ENCODE data around the gene SREBF1.

The SREBF1 gene

GRCh38 chr17:17787568-17787967 is 49.2 kb downstream of the SREBF1 start:
- peak overlapping the region; percentile 86; the same call in 1 of the 2 replicates for H3K27ac ChIP-seq
- TF ChIP-seq, protein P1, sequence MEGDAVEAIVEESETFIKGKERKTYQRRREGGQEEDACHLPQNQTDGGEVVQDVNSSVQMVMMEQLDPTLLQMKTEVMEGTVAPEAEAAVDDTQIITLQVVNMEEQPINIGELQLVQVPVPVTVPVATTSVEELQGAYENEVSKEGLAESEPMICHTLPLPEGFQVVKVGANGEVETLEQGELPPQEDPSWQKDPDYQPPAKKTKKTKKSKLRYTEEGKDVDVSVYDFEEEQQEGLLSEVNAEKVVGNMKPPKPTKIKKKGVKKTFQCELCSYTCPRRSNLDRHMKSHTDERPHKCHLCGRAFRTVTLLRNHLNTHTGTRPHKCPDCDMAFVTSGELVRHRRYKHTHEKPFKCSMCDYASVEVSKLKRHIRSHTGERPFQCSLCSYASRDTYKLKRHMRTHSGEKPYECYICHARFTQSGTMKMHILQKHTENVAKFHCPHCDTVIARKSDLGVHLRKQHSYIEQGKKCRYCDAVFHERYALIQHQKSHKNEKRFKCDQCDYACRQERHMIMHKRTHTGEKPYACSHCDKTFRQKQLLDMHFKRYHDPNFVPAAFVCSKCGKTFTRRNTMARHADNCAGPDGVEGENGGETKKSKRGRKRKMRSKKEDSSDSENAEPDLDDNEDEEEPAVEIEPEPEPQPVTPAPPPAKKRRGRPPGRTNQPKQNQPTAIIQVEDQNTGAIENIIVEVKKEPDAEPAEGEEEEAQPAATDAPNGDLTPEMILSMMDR (conservative IDR thresholded peaks at IDR 0.05), result no peak

DNA sequence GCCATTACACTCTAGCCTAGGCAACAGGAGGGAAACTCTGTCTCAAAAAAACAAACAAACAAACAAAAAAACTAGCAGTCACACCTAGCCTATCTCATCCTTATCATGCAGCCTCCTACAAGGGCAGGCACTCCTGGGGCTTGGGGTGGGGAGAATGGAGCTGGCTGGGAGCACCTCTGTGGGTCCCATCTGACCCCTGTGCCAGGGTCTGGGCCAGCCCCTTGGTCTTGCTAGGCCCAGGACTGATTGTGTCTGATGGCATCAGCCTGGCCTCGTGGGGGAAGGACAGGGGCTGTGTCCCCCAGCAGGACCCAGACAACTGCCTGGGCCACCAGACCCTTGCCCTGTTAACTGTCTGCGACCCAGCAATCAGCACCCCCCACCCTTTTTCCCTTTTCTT is 49.8 kb downstream of the SREBF1 start:
- peak overlapping the region; percentile 86 for H3K27ac ChIP-seq
- TF ChIP-seq, protein P1 (conservative IDR thresholded peaks at IDR 0.05), result no peak

DNA sequence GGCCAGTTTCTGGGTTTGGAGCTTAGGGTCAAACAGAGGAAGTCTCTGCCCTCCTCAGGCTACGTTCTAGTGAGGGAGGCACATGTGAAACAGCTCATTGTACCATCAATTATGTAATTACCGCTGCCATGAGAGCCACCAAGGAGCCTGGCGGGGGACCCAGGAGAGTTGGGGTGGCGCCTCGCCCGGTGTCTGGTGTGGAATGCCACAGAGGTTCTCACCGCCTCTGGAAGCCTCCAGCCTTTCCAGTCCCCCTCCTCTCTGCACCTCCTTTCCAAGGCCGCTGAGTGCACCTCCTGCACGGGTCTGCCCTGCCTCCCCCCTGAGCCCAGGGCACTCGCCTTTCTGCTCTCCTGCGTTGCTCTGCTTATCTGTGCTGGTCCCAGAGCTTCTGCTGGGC is 51.4 kb downstream of the SREBF1 start:
- TF ChIP-seq, protein P1 (conservative IDR thresholded peaks at IDR 0.05), result no peak
- H3K27ac ChIP-seq, result peak overlapping the region; percentile 86

DNA sequence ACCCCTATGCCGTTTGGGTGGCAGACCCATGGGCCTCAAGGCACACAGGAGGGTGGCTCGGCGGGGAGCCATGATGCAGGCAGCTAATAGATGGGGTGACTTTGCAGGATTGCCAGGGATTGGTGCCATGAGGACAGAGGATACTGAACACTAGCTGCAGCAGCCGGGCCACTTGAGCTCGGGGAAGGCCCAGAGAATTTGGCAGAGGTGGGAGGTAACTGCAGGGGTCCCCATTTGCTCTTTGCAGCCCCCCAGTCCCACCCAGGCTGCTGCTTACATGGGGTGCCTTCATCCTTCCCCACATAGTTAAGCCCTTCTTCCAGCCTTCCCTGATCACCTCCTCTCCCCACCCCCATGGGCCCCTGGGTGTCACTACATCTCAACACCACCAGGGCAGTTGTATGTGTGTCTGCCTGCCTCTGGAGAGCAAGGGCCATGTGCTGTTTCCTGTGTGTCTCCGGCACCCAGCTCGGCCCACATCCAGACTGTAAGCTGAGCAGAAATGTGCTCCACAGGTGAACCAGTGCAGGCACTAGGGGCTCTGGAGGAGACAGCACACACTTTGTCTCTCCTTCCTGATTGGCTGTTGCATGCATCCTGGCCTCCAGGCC is 52.0 kb downstream of the SREBF1 start:
- TF ChIP-seq, protein P1 (conservative IDR thresholded peaks at IDR 0.05), result peak; percentile 29; the same call in 1 of the 2 replicates
- H3K27ac ChIP-seq, result peak overlapping the region; percentile 86

DNA sequence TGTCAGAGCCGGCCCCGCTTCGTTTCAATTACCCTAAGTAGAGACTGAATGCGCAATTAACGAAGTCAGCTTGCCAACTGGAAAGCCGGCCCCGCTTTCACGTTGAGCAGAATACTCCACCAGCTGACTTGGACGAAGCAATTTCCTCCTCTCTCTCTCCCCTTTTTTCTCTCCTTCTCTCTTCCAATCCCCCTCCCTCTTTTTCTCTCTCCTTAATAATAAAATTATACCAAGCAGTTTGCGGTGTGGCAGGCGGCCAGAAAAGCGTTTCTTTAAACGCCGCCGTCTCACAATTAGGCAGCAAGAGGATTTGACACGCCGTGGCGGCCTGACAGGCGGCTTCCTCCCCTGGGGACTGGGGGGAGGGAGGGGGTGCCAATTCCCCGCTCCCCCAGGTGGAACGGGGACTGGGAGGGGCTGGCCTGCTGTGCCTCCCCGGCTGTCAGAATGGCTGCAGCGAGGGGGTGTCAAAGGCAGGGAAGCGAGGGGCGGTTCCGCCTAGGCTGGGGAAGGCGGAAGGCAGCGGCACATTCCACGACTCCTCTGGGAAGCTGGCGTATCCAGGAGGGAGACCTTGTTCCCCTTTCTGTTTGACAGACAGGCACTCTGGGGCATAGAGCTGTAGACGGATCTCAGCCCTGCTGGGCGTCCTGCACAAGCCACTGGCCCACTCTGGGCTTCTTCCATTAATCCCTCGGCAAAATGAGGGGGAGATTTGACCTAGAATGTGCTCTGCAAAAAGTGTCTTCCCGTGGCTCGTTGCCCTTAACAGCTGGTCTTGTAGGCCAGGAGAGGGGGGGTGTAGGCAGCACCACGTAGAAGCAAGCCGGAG is 52.7 kb downstream of the SREBF1 start:
- H3K27ac ChIP-seq, result peak overlapping the region; percentile 86

DNA sequence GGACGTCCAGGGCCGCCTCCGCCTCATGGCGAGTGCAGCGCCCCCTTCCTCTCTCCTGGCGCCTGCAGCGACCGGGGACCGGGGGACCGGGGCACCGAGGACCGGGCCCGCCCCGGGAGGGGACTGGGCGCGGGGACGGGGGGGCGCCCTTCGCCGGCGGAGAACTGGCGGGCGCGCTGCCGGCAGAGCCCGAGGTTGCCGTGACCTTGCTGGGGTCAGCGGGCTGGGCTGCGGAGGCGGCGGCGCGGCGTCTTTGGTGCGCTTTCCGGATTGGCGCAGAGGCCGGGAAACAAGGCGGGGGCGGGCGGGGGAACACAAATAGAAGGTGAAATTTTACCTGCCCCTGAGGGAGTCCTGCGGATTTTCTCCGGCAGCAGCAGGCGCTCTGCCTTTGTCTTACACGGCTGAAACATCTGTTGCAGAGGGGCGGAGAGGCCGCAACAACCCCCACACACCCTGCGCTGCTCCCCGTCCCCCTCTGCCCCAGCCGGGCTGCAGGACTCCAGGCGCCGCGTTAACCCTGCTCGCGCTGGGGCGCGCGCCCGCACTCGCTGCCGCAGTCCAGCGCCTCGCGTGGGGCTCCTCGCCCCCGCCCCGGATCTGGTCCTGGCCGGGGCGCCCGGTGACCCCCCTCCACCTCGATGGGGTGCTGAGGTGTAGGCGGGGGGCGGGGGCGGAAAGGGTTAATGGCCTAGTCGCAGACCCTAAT is 53.5 kb downstream of the SREBF1 start:
- TF ChIP-seq, protein P1 (conservative IDR thresholded peaks at IDR 0.05), result peak; percentile 39
- H3K27ac ChIP-seq, result peak overlapping the region; percentile 86

More for the DNA sequence above, 52.7 kb downstream of the SREBF1 start:
- TF ChIP-seq, protein P1 (conservative IDR thresholded peaks at IDR 0.05), result no peak

- H3K27ac ChIP-seq, result peak overlapping the region; percentile 86
- TF ChIP-seq, protein P1 (conservative IDR thresholded peaks at IDR 0.05), result no peak
Observed at GRCh38 chr17:17782523-17783115, 54.2 kb downstream of the SREBF1 start.

Measured in VCaP (cell line).